ENCODE measurements around the gene RYR3. TPM values are rescaled to one million over a fixed set of nuclear protein-coding genes. Genes with fewer than 3 reads are reported as not detected.

The RYR3 gene
- not detected for total RNA-seq

DNA sequence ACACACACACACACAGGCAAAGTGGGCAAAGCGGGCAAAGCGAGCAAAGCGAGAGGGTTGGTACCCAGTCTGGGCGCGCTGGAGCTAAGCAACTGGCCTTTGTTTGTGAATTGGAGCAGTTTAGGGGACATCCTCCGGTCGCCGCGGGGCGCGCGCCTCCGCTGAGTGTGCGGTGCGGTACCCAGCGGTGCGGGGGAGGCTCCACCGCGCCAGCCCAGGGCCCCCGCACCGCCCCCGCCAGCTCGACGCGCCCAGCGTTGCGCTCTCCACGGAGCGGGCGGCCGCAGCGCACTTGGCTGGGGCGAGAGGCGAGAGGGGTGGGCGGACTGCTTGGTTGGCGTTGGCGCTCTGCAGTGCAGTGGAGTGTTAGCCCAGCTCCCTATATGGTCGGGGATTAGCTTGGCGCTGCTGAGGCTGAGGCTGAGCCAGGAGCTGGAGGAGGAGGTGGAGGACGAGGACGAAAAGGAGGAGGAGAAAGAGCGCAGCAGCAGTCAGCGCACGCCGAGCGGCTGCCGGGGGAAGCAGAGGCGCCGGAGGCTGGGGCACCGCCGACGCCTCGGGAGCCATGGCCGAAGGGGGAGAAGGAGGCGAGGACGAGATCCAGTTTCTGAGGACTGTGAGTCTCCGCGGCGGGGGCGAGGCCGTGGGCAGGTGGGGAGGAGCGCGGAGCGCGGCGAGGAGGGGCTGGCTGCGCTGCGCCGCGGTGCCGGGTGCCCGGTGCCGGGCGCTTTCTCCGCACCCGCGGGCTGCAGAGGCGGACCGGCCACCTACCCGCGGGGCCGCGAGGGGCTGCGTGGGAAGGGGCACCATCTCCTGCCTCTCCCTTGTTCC, at the start of gene RYR3:
RYR3 (plus strand) TSS at position 487 of the 831 bp plus-strand sequence; CDS start at position 566, 79 bp downstream.
- Mint-ChIP-seq H3K4me1 (ENCODE audit: low read depth) (peaks cover 3% of the 10 kb centered on the region), H3K4me3 (no peak within 1 kb of the TSS), H3K27ac (no peak within 1 kb of the TSS), H3K9me3 (no peaks in the 10 kb centered on the region), H3K27me3 (ENCODE audit: low read depth) (peaks cover 43% of the 10 kb centered on the region), H3K36me3 (ENCODE audit: low read depth) (no peaks in the 10 kb centered on the region)
- intact Hi-C loops (cut with micrococcal nuclease) = no loop called here
- DNase-seq = no peak
- CTCF ChIA-PET = interaction anchor here (0.8 kb wide), 1 partner anchor 391 kb away, joined by 3 read pairs; no protein-coding TSS in a partner anchor

DNA sequence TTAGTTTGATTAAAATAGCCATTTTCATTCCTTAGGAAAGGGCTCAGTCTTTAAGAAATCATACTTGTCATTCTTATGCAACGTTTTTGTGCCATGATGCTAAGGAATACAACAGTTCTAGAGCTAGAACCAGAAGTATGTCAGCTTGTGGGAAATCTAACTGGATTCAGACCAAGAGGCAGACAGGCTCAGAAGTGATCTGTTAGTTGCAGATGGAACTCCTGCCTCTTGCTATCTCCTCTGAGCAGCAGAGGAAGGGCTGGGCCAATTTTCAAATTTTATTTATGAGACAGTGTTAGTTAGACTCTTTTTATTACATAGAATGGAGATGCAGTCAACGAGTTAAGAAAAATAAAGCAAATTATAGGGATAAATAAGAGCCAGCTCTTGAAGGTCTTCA, 48.5 kb upstream of the RYR3 start:
- H3K4me1 Mint-ChIP-seq (ENCODE audit: low read depth) = no peaks in the 10 kb centered on the region
- intact Hi-C loops (cut with micrococcal nuclease) = no loop called here
- CTCF ChIA-PET = no interaction called here
- no peaks in the 10 kb centered on the region for H3K36me3 Mint-ChIP-seq (ENCODE audit: low read depth)
- no peak for DNase-seq
- no peak overlapping the region for H3K4me3 Mint-ChIP-seq
- H3K9me3 Mint-ChIP-seq = no peaks in the 10 kb centered on the region
- H3K27ac Mint-ChIP-seq = no peak overlapping the region
- no peaks in the 10 kb centered on the region for H3K27me3 Mint-ChIP-seq (ENCODE audit: low read depth)

DNA sequence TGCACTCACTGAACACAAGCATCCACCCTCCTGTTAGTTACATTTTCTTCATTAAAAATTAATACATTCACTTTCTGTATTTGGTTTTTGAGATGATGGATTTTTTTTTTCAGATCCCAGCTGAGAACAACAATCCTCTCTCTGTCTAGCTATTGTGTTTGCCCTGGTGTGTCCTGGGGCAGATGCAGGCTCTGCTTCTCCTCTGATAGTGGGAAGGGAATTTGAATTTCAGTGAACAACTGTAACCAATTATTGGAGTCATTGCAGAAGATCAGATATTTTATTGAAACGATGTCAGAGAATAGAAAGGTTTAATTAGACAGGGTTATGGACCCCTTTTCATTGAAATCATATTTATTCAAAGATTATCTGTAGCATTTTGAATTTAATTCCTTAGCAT, 33.1 kb upstream of the RYR3 start:
- no peak for DNase-seq
- no peaks in the 10 kb centered on the region for H3K4me1 Mint-ChIP-seq (ENCODE audit: low read depth)
- peaks cover 3% of the 10 kb centered on the region for H3K9me3 Mint-ChIP-seq
- H3K36me3 Mint-ChIP-seq (ENCODE audit: low read depth) = peaks cover 1% of the 10 kb centered on the region
- no peak overlapping the region for H3K4me3 Mint-ChIP-seq
- intact Hi-C loops (cut with micrococcal nuclease) = no loop called here
- peaks cover 30% of the 10 kb centered on the region for H3K27me3 Mint-ChIP-seq (ENCODE audit: low read depth)
- CTCF ChIA-PET = no interaction called here
- H3K27ac Mint-ChIP-seq = no peak overlapping the region

DNA sequence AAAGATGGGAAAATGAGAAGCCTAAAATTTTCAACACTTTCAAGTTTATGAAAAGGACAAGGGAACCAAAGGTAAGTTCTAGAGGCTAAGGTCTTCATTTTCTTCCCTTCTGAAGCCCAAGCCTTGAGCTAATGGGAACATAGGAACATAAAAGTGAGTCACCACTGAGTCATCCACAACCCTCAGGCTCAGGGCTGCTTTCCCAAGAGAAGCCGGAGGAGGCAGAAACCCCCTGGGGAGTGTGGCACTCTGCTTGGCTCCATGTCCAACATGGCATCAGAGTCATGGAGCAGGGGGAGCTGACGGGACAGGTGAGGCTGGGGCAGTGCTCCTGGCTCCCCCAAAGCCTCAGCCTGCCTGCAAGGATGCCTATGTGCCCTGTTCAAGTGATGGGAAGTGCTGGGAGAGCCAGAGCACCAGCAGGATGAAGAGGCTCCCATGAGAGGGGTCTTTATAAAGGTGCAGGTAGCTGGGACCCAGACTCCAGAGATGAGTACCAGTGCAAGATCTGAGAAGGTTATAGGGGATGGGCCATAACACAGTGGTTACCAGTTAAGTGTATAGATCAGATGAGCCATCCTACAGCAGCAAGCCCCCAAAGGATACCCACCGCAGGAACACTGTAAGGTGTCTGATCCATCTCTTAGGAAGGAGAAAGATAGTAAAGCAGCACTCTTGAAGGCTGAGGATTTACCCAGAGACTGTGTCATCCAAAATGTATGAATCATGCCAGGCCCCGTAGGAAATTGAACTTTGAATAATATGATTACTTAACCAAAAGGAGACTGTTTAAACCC, 31.8 kb upstream of the RYR3 start:
- peaks cover 21% of the 10 kb centered on the region for H3K27me3 Mint-ChIP-seq (ENCODE audit: low read depth)
- H3K36me3 Mint-ChIP-seq (ENCODE audit: low read depth) = peaks cover 1% of the 10 kb centered on the region
- no peak overlapping the region for H3K27ac Mint-ChIP-seq
- no peak overlapping the region for H3K4me3 Mint-ChIP-seq
- peaks cover 2% of the 10 kb centered on the region for H3K9me3 Mint-ChIP-seq
- H3K4me1 Mint-ChIP-seq (ENCODE audit: low read depth) = no peaks in the 10 kb centered on the region
- intact Hi-C loops (cut with micrococcal nuclease) = no loop called here
- CTCF ChIA-PET = interaction anchor here (0.7 kb wide), 1 partner anchor 460 kb away, joined by 3 read pairs; no protein-coding TSS in a partner anchor
- DNase-seq = no peak

DNA sequence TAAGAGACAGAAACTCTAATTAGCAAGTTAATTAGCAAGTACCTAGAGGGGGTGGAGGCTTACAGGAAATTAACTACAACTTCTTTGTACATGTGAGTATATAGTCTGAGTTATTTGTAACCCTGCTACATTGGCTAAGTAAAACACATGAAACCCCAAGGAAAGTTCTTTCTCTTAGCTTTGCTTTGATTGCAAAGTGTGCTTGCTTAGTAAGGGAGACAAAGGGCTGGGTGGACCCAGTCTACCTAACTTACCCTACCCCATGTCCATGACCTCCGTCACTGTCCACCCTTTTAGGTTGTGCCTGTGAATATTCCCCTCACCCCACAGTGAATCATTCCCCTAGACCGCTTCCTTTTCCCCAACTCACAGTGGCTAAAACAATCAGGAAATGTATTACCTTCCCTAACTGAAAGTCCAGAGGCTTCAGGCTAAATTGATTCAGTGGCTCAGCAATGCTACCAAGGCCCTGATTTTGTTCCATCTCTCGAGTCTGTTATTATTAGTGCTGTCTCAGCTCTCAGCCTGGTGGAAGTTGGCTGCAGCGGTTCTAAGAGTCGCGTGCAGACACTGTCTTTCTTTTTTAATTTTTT, 31.1 kb upstream of the RYR3 start:
- Mint-ChIP-seq H3K4me3 (no peak overlapping the region), H3K27me3 (ENCODE audit: low read depth) (peaks cover 20% of the 10 kb centered on the region), H3K9me3 (no peaks in the 10 kb centered on the region), H3K36me3 (ENCODE audit: low read depth) (peaks cover 1% of the 10 kb centered on the region), H3K27ac (no peak overlapping the region), H3K4me1 (ENCODE audit: low read depth) (no peaks in the 10 kb centered on the region)
- intact Hi-C loops (cut with micrococcal nuclease) = no loop called here
- no peak for DNase-seq
- CTCF ChIA-PET = no interaction called here

DNA sequence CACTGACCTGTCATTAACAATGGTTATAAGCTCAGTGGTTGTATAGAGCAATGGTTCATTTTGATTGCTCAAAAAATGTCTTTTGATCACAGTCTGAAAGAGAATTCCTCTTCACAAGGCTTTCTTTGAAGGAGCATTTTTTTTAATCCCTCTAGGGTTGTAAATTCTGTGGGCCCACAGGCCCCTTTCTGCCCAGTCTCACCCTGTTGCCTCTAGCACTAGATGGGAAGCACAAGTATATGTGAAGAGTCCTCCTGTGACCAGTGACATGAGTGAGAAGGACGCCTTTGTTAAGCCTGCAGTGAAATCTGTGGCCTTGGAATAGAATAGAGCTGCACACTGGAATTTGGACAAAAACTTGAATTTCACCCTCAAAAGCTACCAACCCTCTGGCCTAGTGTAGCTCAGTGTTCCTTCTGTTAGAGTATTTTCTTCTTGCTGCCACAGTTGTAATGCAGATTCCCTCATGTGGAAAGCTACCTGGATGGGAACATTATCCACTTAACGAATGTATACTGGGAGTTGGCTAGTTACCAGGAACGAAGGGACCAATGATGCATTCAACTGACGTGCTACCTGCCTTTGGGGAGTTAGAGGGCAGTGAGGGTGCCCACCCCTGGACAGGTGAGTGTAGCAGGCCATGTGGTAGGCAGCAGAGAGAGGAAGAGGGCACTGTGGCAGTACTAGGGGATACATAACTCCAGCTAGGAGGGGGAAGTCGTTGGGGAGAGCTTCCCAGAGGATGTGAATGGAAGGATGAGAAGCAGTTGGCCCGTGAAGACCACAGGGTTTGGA, 28.3 kb upstream of the RYR3 start:
- intact Hi-C loops (cut with micrococcal nuclease) = no loop called here
- CTCF ChIA-PET = interaction anchor here (0.6 to 1.6 kb wide), 2 partner anchors 10 to 44 kb away, joined by 3 to 6 read pairs; no protein-coding TSS in a partner anchor
- Mint-ChIP-seq H3K27me3 (ENCODE audit: low read depth) (peaks cover 16% of the 10 kb centered on the region), H3K36me3 (ENCODE audit: low read depth) (no peaks in the 10 kb centered on the region), H3K27ac (no peak overlapping the region), H3K9me3 (no peaks in the 10 kb centered on the region), H3K4me1 (ENCODE audit: low read depth) (no peaks in the 10 kb centered on the region), H3K4me3 (no peak overlapping the region)
- no peak for DNase-seq

DNA sequence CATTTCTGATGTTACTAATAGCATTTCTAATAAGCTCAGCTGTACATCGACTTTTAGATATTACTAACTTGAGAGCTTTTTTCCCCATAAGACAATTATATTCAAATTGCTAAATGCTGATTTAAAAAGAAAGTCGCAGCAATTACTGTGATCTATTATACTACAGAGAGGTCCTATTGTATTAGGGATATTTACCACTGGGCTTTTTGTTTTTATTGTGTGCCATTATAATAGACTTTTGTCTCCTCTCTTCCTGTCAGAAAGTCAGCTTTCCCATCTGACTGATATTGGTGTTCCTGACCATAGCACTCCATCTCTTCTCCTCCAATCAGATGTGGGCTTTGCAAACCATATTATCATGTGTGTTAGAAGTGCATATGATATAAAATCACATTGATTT, 27.2 kb upstream of the RYR3 start:
- no peaks in the 10 kb centered on the region for H3K36me3 Mint-ChIP-seq (ENCODE audit: low read depth)
- CTCF ChIA-PET = interaction anchor here (0.9 to 1.2 kb wide), 2 partner anchors 9 to 68 kb away, joined by 3 to 4 read pairs; no protein-coding TSS in a partner anchor

DNA sequence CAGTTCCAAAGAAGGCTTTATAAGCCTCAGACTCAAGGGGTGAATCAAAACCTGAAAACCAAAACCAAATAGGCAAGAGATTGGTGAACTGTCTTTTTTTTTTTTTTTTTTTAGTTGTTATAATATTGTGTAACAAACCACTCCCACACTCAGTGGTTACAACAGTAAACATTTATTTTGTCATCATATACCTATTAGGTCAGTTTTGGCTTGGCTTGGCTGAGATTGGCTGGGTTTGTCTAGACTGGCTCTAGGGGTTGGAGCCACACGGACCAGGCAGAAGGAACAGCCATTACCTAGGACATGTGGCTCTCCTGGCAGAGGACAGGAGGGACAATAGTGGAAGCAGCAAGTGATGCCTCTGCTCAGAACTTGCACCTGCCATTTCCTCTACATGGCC, 26.4 kb upstream of the RYR3 start:
- H3K36me3 Mint-ChIP-seq (ENCODE audit: low read depth) = no peaks in the 10 kb centered on the region
- H3K9me3 Mint-ChIP-seq = no peaks in the 10 kb centered on the region
- DNase-seq = no peak
- peaks cover 6% of the 10 kb centered on the region for H3K27me3 Mint-ChIP-seq (ENCODE audit: low read depth)
- CTCF ChIA-PET = interaction anchor here (1.2 kb wide), 1 partner anchor 8 kb away, joined by 4 read pairs; no protein-coding TSS in a partner anchor
- no peak overlapping the region for H3K4me3 Mint-ChIP-seq
- no peaks in the 10 kb centered on the region for H3K4me1 Mint-ChIP-seq (ENCODE audit: low read depth)
- intact Hi-C loops (cut with micrococcal nuclease) = no loop called here
- H3K27ac Mint-ChIP-seq = no peak overlapping the region

More for the DNA sequence above, 27.2 kb upstream of the RYR3 start:
- H3K27ac Mint-ChIP-seq = no peak overlapping the region
- intact Hi-C loops (cut with micrococcal nuclease) = no loop called here
- DNase-seq = no peak
- no peaks in the 10 kb centered on the region for H3K9me3 Mint-ChIP-seq
- H3K4me3 Mint-ChIP-seq = no peak overlapping the region
- peaks cover 12% of the 10 kb centered on the region for H3K27me3 Mint-ChIP-seq (ENCODE audit: low read depth)
- H3K4me1 Mint-ChIP-seq (ENCODE audit: low read depth) = no peaks in the 10 kb centered on the region

DNA sequence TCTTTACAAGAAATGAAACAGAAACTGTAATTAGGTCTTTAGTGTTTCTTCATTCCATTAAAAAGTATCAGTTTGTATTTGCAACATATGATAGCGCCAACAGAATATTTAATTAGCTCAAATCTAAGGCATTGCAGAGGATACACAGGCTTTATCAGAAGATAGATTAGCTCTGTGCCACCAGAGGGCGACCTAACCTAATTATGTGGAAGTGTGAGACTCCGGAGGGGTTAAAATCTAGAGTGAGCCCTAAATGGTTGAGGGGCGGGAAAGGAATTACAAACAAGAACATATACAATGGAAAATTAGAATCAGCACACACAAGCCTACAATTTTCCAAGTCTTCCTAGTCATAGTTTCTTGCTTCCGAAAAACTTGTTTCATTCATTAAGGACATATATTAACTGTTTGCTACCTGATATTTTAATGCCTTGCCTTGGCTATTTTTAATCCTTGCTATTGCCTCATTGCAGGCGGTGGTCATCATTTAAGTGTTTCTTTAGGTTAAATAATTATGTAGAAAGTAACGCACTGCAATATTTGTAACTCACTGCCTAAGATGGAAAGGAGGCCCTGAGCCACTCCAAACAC, 18.0 kb upstream of the RYR3 start:
- peak; percentile 75 for DNase-seq

DNA sequence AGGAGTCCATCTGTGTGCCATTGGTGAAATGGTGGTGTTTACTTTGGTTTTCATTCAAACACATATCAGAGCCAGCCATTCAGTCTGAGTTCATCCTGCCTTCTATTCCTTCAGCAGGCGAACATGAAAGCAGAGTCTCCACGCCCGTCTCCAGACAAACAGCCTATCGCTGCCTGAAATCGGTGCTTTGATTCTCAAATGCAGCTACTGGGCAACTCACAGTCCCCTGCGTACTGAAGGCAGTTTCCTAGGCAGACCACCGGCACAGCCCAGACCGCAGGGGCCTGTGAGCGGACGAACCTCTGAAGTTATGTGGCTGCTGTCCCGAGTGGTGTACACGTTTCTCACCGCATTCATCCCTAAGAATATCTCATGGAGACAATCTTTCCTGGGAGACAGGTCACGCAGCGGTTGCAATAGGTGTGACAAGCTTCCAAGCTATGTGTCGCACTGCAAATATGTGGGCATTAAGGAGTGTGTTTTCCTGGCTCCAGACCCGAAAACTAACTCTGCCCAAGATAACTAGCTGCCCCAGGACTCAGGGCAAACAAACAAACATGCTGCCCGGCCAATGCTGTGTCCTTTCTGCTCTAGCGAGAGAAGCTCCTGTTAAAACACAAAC, 16.9 kb upstream of the RYR3 start:
- DNase-seq = no peak
- Mint-ChIP-seq H3K27me3 (ENCODE audit: low read depth) (no peaks in the 10 kb centered on the region), H3K36me3 (ENCODE audit: low read depth) (no peaks in the 10 kb centered on the region), H3K4me1 (ENCODE audit: low read depth) (no peaks in the 10 kb centered on the region), H3K9me3 (no peaks in the 10 kb centered on the region), H3K27ac (no peak overlapping the region), H3K4me3 (no peak overlapping the region)
- intact Hi-C loops (cut with micrococcal nuclease) = loop anchor here (1.0 to 10.0 kb wide), 5 partner anchors 62 to 918 kb away; partner anchors contain the start of genes CHRM5 and KATNBL1
- CTCF ChIA-PET = interaction anchor here (1.5 to 5.4 kb wide), 2 partner anchors 15 to 407 kb away, joined by 5 to 28 read pairs; no protein-coding TSS in a partner anchor

More for the DNA sequence above, 18.0 kb upstream of the RYR3 start:
- CTCF ChIA-PET = interaction anchor here (0.7 to 5.4 kb wide), 20 partner anchors 8 to 438 kb away, joined by 3 to 28 read pairs (median 4); no protein-coding TSS in a partner anchor
- Mint-ChIP-seq H3K27me3 (ENCODE audit: low read depth) (no peaks in the 10 kb centered on the region), H3K36me3 (ENCODE audit: low read depth) (no peaks in the 10 kb centered on the region), H3K27ac (no peak overlapping the region), H3K4me3 (no peak overlapping the region), H3K9me3 (no peaks in the 10 kb centered on the region), H3K4me1 (ENCODE audit: low read depth) (no peaks in the 10 kb centered on the region)
- intact Hi-C loops (cut with micrococcal nuclease) = loop anchor here (1.0 to 10.0 kb wide), 7 partner anchors 61 to 919 kb away; partner anchors contain the start of genes CHRM5 and KATNBL1

DNA sequence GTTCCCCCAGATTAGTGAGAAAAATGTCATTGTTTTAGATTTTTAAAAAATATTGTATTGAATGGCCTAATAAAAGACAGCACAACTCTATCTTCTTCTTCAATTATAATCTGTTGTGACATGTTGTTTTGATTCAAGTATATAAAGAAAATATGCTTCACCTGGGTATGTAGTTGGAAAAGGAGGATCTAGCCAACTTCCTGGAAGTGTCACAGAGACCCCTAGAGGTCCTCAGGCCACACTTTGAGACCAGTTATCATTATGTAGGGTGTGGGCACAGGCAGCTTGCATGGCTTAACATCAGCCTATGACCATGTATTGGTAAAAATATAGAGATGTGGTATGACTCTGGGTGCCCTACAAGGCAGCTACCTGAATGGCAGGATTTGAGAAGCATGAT, 14.7 kb upstream of the RYR3 start:
- no peaks in the 10 kb centered on the region for H3K36me3 Mint-ChIP-seq (ENCODE audit: low read depth)
- H3K4me3 Mint-ChIP-seq = no peak overlapping the region
- H3K4me1 Mint-ChIP-seq (ENCODE audit: low read depth) = no peaks in the 10 kb centered on the region
- H3K9me3 Mint-ChIP-seq = no peaks in the 10 kb centered on the region
- CTCF ChIA-PET = interaction anchor here (0.7 to 5.4 kb wide), 3 partner anchors 213 to 441 kb away, joined by 3 to 28 read pairs (median 4); no protein-coding TSS in a partner anchor
- no peak for DNase-seq
- no peak overlapping the region for H3K27ac Mint-ChIP-seq
- H3K27me3 Mint-ChIP-seq (ENCODE audit: low read depth) = peaks cover 4% of the 10 kb centered on the region
- intact Hi-C loops (cut with micrococcal nuclease) = loop anchor here (10.0 kb wide), 1 partner anchor 669 kb away; the partner anchor contains the start of gene CHRM5
